HG03520 (cell line): Measurements from ENCODE around the gene MYO7A.

Experiments
- ATAC-seq: cut with Tn5 transposase; IDR thresholded peaks from one replicate; pipeline ENCODE4 v1.9.1; 2021; ENCODE audit warnings: mild to moderate bottlenecking, moderate library complexity; ENCODE audit not compliant: unreplicated experiment

MYO7A gene

GRCh38 chr11:77196961-77197360 lies 68.9 kb downstream of the MYO7A start:
- ATAC-seq = no peak

DNA sequence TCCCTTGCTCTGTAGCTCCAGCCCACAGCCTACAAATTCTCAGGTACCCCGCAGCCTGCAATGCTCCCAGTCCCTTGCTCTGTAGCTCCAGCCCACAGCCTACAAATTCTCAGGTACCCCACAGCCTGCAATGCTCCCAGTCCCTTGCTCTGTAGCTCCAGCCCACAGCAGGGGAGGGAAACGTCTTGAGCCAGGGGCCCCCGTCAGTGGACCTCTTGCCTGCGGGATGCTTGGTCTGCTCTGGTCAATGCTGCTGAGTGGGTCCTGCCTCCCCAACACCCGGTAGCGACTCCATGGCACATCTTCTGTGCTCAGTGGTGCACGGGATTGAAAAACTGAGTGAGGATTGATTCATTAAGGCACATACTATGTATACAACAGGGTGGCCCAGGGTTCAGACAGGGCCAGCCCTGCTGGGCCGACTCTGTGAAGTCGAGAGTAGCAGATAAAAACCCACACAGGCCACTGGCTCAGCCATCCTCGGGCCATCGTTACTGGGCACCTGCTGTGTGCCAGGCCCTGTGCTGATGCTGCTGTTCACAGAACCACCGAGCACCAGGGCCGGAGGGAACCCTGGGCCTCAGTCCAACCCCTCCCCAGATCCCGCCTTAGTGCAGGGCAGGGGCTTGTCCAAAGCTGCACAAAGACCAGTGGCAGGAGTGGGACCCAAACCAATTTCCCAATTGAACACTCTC lies 69.7 kb downstream of the MYO7A start:
- ATAC-seq = no peak

- ATAC-seq = no peak
Observed at GRCh38 chr11:77198440-77198849, 70.4 kb downstream of the MYO7A start.

DNA sequence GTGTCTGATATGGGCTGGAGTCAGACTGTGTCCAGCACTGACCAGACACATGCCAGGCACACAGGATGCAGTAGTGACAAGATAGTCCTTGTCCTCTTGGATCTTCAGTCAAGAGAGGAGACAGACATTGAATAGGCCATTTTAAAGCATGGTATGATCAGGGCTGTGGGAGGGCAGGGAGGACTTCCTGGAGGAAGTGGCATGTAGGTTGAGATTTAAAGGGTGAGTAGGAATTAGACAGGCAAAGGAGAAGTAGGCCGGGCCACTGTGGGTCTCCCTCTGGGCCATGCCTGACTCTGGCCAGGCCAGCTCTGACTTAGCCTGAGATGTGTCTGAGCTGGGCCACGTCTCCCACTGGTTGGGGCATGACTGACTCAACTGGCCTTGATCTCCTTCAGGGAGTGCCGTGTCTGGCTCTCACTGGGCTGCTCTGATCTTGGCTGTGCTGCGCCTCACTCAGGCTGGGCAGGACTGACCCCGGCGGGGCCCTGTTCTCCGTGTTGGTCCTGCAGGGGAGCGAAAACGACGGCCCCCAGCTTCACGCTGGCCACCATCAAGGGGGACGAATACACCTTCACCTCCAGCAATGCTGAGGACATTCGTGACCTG lies 71.2 kb downstream of the MYO7A start:
- ATAC-seq = no peak

- no peak for ATAC-seq
Observed at GRCh38 chr11:77200351-77201268, 72.6 kb downstream of the MYO7A start.

DNA sequence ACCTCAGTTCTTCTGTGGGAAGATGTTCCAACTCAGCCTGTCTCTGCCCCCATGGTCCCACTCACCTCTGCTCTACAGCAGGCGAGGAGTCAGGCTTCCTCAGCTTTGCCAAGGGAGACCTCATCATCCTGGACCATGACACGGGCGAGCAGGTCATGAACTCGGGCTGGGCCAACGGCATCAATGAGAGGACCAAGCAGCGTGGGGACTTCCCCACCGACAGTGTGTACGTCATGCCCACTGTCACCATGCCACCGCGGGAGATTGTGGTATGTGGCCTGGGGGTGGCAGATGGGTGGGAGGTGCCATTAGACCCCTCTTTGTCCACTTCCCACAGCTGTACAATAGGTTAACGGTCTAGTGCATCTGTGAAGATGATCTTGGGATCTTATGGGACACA lies 73.3 kb downstream of the MYO7A start:
- ATAC-seq = no peak

DNA sequence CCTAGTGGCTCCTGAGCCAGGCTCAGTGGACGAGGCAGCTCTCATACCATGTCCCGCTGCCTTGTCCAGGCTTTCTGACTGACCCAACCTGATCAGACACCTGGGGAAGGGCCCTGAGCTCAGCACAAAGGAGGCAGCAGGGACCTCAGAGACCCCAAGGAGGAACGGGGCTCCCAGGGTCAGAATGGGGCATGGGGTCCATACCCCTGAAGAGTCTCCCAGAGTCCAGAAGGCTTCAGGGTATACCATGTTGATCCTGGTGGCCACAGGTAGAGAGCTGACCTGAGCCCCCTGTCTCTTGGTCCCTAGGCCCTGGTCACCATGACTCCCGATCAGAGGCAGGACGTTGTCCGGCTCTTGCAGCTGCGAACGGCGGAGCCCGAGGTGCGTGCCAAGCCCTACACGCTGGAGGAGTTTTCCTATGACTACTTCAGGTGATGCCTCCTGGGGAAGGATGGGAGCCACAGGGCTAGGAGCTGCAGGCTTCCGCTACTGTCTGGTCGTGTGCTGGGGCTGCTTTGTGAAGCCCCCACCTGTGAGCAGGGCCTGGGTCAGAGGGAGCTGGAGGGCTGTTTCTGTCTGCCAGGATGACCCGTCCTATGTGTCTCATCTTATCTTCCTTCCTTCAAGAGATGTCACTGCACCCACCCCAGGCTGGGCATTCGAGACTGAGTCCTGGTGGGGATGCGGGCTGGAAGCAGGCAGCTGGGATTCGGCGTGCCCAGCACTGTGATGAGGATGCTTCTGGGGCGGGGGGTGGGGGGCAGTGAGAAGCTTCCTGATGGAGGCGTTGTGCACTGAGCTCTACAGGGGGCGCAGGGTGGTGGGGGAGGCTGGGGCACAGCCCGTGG lies 74.2 kb downstream of the MYO7A start:
- ATAC-seq = no peak

DNA sequence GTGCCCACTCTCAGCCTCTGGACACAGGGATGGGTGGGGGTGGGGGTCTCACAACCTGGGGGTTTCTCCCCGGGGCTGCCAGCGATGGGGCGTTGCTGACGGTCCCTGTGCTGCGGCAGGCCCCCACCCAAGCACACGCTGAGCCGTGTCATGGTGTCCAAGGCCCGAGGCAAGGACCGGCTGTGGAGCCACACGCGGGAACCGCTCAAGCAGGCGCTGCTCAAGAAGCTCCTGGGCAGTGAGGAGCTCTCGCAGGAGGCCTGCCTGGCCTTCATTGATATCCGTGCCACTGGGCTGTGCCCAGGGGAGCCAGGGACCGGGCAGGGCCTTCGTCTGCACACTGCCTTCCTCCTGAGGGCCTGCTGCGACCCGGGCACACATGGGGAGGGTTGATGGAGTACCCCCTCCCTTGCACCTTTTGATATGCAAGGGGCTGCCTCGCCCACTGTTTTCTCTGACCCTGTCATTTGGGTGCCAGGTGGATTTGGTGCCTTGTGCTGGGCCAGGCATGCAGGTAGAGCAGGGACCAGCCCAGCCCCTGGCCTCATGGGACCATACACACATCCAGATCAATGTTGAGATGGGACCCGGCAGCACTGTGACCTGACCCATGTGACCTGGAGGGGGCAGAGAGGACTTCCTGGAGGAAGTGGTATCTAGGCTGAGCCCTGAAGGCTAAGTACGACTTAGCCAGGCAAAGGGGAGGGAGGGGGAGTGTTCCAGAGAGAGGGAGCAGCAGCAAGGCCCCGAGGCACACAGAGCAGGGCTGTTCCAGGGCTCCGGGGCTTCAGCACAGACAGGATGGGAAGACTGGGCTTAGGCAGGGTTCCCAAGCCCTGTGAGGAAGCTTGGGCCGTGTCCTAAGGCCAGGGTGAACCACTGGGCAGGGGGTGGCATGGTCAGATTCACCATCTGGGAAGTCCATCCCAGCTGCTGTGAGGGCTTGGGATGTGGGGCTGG lies 75.2 kb downstream of the MYO7A start:
- ATAC-seq = no peak

DNA sequence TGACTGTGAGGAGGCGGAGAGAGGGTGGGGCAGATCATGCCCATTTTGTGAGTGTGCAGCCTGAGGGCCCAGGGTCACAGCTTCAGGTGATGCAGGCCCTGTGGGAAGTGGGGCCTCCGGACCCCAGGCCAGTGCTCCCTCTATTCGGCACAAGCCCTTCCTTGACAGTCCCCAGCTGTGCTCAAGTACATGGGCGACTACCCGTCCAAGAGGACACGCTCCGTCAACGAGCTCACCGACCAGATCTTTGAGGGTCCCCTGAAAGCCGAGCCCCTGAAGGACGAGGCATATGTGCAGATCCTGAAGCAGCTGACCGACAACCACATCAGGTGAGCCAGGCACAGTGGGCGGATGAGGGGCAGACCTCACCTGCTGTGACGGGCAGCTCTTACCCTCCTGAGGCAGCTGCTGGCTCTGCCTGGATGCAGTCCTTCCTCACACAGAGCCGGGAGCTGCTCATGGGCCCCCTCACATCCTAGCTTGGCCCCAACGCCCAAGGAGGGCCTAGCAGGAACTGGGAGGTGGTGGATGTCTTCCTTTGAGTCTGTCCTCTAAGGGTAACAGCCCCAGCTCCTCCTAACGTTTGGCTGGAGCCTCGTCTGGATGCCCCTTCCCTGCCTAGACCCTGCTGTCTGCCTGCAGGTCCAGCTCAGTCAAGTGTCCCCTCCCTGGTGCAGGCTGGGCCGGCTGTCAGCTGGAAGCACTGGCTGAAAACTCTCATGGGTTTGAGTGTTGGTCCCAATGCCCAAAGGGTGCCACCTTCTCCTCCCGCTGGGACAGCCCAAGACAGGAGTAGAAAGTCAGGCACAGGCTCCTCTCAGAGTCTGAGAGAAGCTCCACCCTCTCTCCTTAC lies 76.1 kb downstream of the MYO7A start:
- ATAC-seq = no peak

- ATAC-seq = no peak
Observed at GRCh38 chr11:77204754-77205466, 76.9 kb downstream of the MYO7A start.

DNA sequence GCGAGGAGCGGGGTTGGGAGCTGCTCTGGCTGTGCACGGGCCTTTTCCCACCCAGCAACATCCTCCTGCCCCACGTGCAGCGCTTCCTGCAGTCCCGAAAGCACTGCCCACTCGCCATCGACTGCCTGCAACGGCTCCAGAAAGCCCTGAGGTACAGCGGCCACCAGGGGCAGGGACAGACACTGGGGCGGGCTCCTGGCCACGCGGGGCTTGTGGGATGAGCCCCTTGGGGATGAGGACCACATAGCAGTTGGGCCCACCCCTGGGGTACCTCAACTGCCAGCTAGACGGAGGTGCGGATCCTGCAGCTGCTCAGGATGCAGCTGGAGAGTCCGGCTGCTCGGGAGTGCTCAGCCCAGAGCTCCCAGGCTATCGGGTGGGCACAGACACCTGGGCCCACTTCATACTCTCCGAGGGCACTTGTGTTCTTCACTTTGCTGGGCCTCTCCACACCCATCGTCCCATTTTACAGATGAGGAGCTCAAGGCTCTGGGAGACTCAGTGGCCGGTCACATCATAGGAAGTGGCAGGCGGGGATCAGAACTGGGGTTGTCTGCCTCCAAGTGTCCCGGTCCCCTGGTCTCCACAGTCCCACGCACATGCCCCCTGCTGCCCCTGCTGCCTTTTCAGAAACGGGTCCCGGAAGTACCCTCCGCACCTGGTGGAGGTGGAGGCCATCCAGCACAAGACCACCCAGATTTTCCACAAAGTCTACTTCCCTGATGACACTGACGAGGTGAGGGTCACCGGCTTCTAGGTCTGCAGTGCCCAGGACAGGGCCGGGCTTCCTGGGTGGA lies 77.6 kb downstream of the MYO7A start:
- ATAC-seq = no peak

GRCh38 chr11:77206264-77207018 lies 78.4 kb downstream of the MYO7A start:
- no peak for ATAC-seq

DNA sequence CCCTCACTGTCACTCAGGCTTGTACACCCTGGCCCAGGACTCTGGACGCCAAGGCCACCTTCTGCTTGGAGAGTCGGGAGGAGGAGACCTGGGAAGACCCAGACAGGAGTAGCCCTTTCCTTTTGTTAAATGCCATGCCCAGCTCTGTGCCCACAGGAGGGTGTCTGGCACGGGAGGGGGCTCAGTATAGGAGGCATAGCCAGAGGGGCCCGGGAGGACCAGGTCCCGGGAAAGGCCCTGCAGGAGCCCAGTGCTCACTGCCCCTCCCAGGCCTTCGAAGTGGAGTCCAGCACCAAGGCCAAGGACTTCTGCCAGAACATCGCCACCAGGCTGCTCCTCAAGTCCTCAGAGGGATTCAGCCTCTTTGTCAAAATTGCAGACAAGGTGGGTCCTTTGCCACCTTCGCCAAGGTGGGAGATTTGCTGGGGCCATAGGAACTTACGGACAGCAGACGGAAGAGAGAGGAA lies 79.0 kb downstream of the MYO7A start:
- ATAC-seq = no peak

GRCh38 chr11:77207618-77208313 lies 79.7 kb downstream of the MYO7A start:
- no peak for ATAC-seq

DNA sequence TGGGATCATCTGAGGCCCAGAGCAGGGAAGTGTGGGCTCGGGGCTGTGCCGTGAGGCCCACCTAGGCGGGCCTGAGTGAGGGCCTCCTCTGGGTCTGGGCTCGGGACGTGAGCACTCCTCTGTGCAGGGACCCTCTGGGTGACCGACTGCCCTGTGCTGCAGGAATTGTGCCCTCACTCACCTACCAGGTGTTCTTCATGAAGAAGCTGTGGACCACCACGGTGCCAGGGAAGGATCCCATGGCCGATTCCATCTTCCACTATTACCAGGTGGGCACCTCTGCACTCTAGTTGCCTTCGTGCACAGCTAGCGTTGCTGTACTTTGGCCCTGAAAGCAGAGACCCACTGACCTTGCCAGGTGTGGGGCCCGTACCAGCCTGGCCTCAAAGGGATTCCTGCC lies 80.5 kb downstream of the MYO7A start:
- no peak for ATAC-seq

DNA sequence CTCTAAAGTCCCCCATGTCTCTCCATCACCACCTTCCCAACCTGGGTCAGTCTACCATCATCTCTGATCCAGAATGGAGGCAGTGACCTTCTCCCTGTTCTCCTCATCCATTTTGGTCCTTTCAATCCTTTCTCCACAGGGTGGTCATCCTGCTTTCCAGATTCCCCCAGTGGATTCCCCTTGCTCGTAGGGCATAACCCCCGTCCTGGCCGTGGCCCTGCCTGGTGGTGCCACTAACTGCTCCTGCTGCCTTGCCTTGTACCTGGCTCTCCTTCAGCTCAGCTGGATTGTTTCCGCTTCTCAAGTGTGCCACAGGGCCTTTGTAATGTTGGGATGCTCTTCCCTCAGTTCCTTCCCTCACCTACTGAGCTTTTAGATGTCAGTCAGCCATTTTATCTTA lies 81.6 kb downstream of the MYO7A start:
- no peak for ATAC-seq
